ENCODE data around the gene FYCO1. TPM values are rescaled to one million over a fixed set of nuclear protein-coding genes. Genes with fewer than 3 reads are reported as not detected.

The FYCO1 gene
- total and polyA plus RNA-seq, 2 experiments from 2014 or later = 6.2 to 13.4 TPM

DNA sequence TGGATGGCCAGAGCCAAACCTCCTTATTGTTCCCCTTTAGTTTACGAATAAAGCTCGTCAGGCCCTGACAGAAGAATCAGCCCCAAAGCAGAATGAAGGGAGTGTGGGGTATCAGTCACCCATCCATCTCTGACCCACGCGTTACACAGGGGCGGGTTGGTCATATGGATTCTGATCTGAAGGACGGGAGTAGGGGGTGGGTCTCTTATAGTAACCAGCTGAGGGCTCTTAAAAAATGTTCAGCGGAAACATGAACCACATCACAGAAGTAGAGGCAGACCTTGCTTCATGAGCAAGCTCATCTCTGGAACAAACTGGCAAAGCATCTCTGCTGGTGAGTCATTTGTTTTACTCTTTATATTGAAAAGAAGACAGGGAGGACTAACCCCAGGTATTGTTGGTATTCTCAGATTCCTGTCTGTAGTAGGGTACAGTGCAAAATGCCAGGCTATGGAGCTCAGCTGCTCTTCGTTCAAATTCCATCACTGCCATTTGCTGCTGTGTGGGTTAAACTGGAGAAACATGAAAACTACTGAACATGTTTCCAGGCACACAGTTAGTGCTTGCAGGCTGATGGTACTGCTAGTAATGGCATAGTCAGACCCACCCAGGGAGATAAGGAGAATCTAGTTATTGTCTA is 52.3 kb downstream of the FYCO1 start, which contains the start of gene CXCR6:
Gene CXCR6 (plus strand): TSS at position 258 of the 640 bp plus-strand sequence. CDS start 3,018 bp downstream, outside the sequence.
- H3K4me2 ChIP-seq (ENCODE audit: unreplicated experiment) = no peak within 1 kb of the TSS
- in situ Hi-C loops (cut with MboI) = loop anchor here (5.0 to 25.0 kb wide), 2 partner anchors 119 to 419 kb away; partner anchors contain the start of genes CCR2 and CCR5
- WGBS, 2 experiments (ENCODE audit: low coverage in 1 of 2, low lambda C conversion rate in 2 of 2, missing lambda C conversion rate in 2 of 2) = 86 to 91% methylated on average over 8 of the region's 8 CpGs
- no peak within 1 kb of the TSS for H3K4me3 ChIP-seq
- no peaks in the 10 kb centered on the region for H4K20me1 ChIP-seq (ENCODE audit: insufficient read depth)
- no peaks in the 10 kb centered on the region for H3K9me3 ChIP-seq (ENCODE audit: low read depth)
- H3K9me2 ChIP-seq (ENCODE audit: insufficient read depth) = no peaks in the 10 kb centered on the region
- H3K9ac ChIP-seq = no peak within 1 kb of the TSS
- H3K79me2 ChIP-seq (ENCODE audit: insufficient read depth) = no peaks in the 10 kb centered on the region
- H3K27ac ChIP-seq = no peak within 1 kb of the TSS
- H3K36me3 ChIP-seq (ENCODE audit: low read depth) = no peaks in the 10 kb centered on the region
- no peaks in the 10 kb centered on the region for H3K27me3 ChIP-seq (replicated peaks; ENCODE audit: insufficient read depth)
- TF ChIP-seq EZH2phosphoT487 (IDR thresholded peaks at IDR 0.05; ENCODE audit: insufficient read depth, low read depth) (no peak), EZH2 (IDR thresholded peaks at IDR 0.05; ENCODE audit: insufficient read depth, poor library complexity, severe bottlenecking) (no peak)
- peak; percentile 34 for DNase-seq
- H2AFZ ChIP-seq = no peak within 1 kb of the TSS
- H3F3A ChIP-seq (ENCODE audit: insufficient read depth) = peaks cover 6% of the 10 kb centered on the region
- peaks cover 18% of the 10 kb centered on the region for H3K4me1 ChIP-seq (ENCODE audit: insufficient read depth)

DNA sequence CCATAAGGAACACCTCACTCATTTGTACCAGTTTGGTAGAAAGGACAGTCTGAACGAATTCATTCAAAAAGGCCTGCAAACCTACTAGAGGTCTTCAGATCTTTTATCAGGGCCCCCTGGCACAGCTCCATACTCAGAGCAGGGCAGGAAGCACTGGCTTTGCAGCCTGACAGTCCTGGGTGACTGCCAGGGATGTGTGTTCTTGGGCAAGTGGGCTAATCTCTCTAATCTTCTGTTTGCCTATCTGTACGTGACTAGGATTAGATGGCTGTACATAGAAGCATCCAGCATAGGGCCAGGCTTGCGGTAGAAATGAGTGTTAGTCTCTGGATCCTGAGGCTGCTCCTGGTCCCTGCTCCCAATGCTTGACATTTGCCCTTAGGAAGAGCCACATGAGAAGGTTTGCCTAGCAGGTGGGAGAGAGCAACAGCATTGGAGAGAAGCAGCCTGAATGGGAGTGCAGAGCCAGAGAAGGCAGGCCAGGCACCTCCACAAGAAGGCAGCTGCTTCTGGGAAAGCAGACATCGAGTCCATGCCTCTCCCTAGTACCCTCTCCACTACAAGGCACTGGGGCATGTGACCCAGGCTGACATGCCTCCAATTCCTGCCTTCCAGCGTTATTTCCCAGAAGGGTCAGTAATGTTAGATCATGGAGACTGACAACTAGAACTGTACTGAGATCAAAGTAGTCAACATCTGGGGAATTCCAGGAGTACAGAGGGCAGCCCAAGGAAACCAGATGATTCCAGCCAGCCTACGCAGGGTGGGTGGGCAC is 53.4 kb downstream of the FYCO1 start:
- no peaks in the 10 kb centered on the region for H4K20me1 ChIP-seq (ENCODE audit: insufficient read depth)
- no peak for DNase-seq
- 84 to 93% methylated on average over 6 of the region's 6 CpGs for WGBS, 2 experiments (ENCODE audit: low coverage in 1 of 2, low lambda C conversion rate in 2 of 2, missing lambda C conversion rate in 2 of 2)
- H3K4me2 ChIP-seq (ENCODE audit: unreplicated experiment) = no peak overlapping the region
- H3K27ac ChIP-seq = no peak overlapping the region
- H3K4me3 ChIP-seq = no peak overlapping the region
- H3K27me3 ChIP-seq (replicated peaks; ENCODE audit: insufficient read depth) = no peaks in the 10 kb centered on the region
- H3K79me2 ChIP-seq (ENCODE audit: insufficient read depth) = no peaks in the 10 kb centered on the region
- no peaks in the 10 kb centered on the region for H3F3A ChIP-seq (ENCODE audit: insufficient read depth)
- in situ Hi-C loops (cut with MboI) = loop anchor here (5.0 to 25.0 kb wide), 2 partner anchors 120 to 420 kb away; partner anchors contain the start of genes CCR2 and CCR5
- no peak overlapping the region for H2AFZ ChIP-seq
- no peaks in the 10 kb centered on the region for H3K9me3 ChIP-seq (ENCODE audit: low read depth)
- H3K9me2 ChIP-seq (ENCODE audit: insufficient read depth) = no peaks in the 10 kb centered on the region
- TF ChIP-seq EZH2phosphoT487 (IDR thresholded peaks at IDR 0.05; ENCODE audit: insufficient read depth, low read depth) (no peak), EZH2 (IDR thresholded peaks at IDR 0.05; ENCODE audit: insufficient read depth, poor library complexity, severe bottlenecking) (no peak)
- H3K36me3 ChIP-seq (ENCODE audit: low read depth) = no peaks in the 10 kb centered on the region
- H3K4me1 ChIP-seq (ENCODE audit: insufficient read depth) = peaks cover 10% of the 10 kb centered on the region
- no peak overlapping the region for H3K9ac ChIP-seq

DNA sequence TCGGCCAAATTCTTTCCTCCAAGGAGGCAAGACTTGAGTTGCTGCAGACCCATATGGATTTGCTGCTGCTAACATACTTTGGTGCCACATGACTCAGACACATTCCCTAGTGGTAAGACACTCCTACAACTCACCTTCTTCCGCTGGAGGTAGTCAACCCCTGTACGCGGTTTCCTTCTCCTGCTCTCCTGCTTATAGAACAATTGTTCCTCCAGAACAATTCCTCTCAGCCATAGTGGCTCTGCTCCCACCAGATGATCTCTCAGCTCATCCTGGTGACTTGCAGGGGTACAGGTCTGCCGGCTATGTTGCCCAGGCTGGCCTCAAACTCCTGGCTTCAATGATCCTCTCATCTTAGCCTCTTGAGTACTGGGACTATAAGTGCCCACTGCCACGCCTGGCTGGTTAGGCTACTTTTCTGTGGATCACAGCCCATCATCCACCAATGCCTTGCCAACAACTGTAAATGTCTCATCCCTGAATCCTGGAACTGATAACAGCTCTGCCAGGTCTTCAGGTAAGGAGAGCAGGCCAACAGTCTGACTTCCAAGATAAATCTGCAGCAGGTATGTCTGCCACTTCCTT is 54.8 kb downstream of the FYCO1 start:
- Histone ChIP-seq H3K36me3 (ENCODE audit: low read depth) (no peaks in the 10 kb centered on the region), H3K4me1 (ENCODE audit: insufficient read depth) (peaks cover 5% of the 10 kb centered on the region), H3K27me3 (replicated peaks; ENCODE audit: insufficient read depth) (no peaks in the 10 kb centered on the region), H3K9me3 (ENCODE audit: low read depth) (no peaks in the 10 kb centered on the region), H3F3A (ENCODE audit: insufficient read depth) (no peaks in the 10 kb centered on the region), H2AFZ (no peak overlapping the region), H3K4me2 (ENCODE audit: unreplicated experiment) (no peak overlapping the region), H3K79me2 (ENCODE audit: insufficient read depth) (no peaks in the 10 kb centered on the region), H3K9me2 (ENCODE audit: insufficient read depth) (no peaks in the 10 kb centered on the region), H3K9ac (no peak overlapping the region), H4K20me1 (ENCODE audit: insufficient read depth) (no peaks in the 10 kb centered on the region), H3K4me3 (no peak overlapping the region), H3K27ac (no peak overlapping the region)
- DNase-seq = no peak
- no peak for TF ChIP-seq EZH2phosphoT487 (IDR thresholded peaks at IDR 0.05; ENCODE audit: insufficient read depth, low read depth)
- no peak for TF ChIP-seq EZH2 (IDR thresholded peaks at IDR 0.05; ENCODE audit: insufficient read depth, poor library complexity, severe bottlenecking)
- WGBS, 2 experiments (ENCODE audit: low coverage in 1 of 2, low lambda C conversion rate in 2 of 2, missing lambda C conversion rate in 2 of 2) = 95 to 100% methylated on average over 6 of the region's 6 CpGs
- in situ Hi-C loops (cut with MboI) = loop anchor here (5.0 to 25.0 kb wide), 2 partner anchors 121 to 421 kb away; partner anchors contain the start of genes CCR2 and CCR5

DNA sequence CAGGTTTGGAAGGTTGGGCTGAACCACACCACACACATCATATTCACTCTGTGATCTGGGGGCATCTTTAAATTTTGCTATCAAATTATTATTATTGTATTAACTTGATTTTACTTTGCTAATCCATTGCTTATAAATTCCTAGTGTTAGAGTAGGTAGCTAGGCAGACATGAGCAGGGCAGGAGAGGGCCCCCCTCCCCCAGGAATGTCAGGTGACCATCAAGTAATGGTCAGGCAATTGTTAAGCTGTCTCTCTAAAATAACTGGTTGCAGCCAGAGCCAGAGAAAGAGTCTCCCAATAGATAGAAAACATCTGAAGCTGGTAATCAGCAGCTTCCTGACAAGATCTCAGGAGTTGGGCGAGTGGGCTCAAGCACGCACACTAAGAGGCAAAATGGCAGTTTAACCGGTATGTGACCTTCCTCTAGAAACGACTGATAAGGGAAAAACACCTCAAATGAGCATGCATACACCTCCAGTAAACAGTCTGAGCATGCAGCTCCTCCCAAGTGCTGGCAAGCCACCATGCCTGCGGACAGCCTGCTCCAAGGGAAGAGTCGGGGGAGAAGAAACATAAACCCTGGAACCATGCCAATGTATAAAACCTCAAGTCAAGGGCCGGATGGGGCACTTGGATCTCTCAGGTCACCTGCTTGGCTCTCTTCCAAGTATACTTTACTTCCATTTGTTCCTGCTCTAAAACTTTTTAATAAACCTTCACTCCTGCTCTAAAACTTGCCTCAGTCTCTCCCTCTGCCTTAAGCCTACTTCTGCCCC is 55.4 kb downstream of the FYCO1 start:
- H3K4me2 ChIP-seq (ENCODE audit: unreplicated experiment) = no peak overlapping the region
- H3K4me1 ChIP-seq (ENCODE audit: insufficient read depth) = peaks cover 5% of the 10 kb centered on the region
- H3K9me3 ChIP-seq (ENCODE audit: low read depth) = no peaks in the 10 kb centered on the region
- DNase-seq = no peak
- H3K9ac ChIP-seq = no peak overlapping the region
- no peaks in the 10 kb centered on the region for H4K20me1 ChIP-seq (ENCODE audit: insufficient read depth)
- no peak for TF ChIP-seq EZH2 (IDR thresholded peaks at IDR 0.05; ENCODE audit: insufficient read depth, poor library complexity, severe bottlenecking)
- TF ChIP-seq EZH2phosphoT487 (IDR thresholded peaks at IDR 0.05; ENCODE audit: insufficient read depth, low read depth) = no peak
- H3K27me3 ChIP-seq (replicated peaks; ENCODE audit: insufficient read depth) = no peaks in the 10 kb centered on the region
- no peak overlapping the region for H3K27ac ChIP-seq
- no peaks in the 10 kb centered on the region for H3K9me2 ChIP-seq (ENCODE audit: insufficient read depth)
- no peaks in the 10 kb centered on the region for H3F3A ChIP-seq (ENCODE audit: insufficient read depth)
- H3K4me3 ChIP-seq = no peak overlapping the region
- H2AFZ ChIP-seq = no peak overlapping the region
- 80 to 86% methylated on average over 7 of the region's 7 CpGs for WGBS, 2 experiments (ENCODE audit: low coverage in 1 of 2, low lambda C conversion rate in 2 of 2, missing lambda C conversion rate in 2 of 2)
- no peaks in the 10 kb centered on the region for H3K36me3 ChIP-seq (ENCODE audit: low read depth)
- in situ Hi-C loops (cut with MboI) = loop anchor here (5.0 to 25.0 kb wide), 2 partner anchors 122 to 422 kb away; partner anchors contain the start of genes CCR2 and CCR5
- H3K79me2 ChIP-seq (ENCODE audit: insufficient read depth) = no peaks in the 10 kb centered on the region
